HepG2 (cell line): Measurements from ENCODE around the gene ZNF764. TPM values are rescaled to one million over a fixed set of nuclear protein-coding genes. Genes with fewer than 3 reads are reported as not detected.
A peak's percentile ranks its signal among the peaks of the same experiment; 100 is the strongest.

Experiments used
- ATAC-seq: fragments of 200-7000 bp; cut with Tn5 transposase; 3 replicates; pipeline ENCODE4 v1.9.1; 2020; ENCODE audit warnings: mild to moderate bottlenecking, moderate library complexity
- BruUV-seq: library from RNA; stranded (reverse); fragments of 400-500 nt; replicated peaks from 2 replicates; lab custom pipeline; 2021; lab: Mats Ljungman, UMichigan
- CTCF ChIA-PET: fragments of 300-600 bp; formaldehyde crosslinking; extraction: SDS; loops from one replicate; lab custom pipeline; 2021; ENCODE audit warnings: low total read pairs, inconsistent platforms, low intra/inter-chr PET ratio; lab: Yijun Ruan, JAX
- POLR2A ChIA-PET: fragments of 350-600 bp; sonication (Branson Sonifier 250); formaldehyde crosslinking; loops from one replicate; lab custom pipeline; 2020; ENCODE audit warnings: antibody characterized with exemption, inconsistent platforms; lab: Yijun Ruan, JAX
- DNase-seq: peaks from one replicate; pipeline ENCODE4 v3.0.0-alpha.2; 2015; ENCODE audit warnings: low spot score
- FAIRE-seq: peaks from 3 replicates; lab custom pipeline; 2011; peaks lifted over from hg19 to GRCh38; lab: Jason Lieb, UNC
- H2AFZ ChIP-seq: one replicate; pipeline ENCODE4 v1.6.1; 2011; ENCODE audit warnings: low read length, inconsistent platforms
- H3K27ac ChIP-seq: fragments of 300-600 bp; 3 replicates; pipeline ENCODE4 v1.8.0; 2011; ENCODE audit warnings: mixed run types, mild to moderate bottlenecking, mixed read lengths, low read length, inconsistent platforms; ENCODE audit not compliant: insufficient read depth; ENCODE audit errors: extremely low read length
- H3K27me3 ChIP-seq, 2 experiments: fragments of 200-600 bp in 1 of 2; 2 replicates in 1 of 2; 3 replicates in 1 of 2; pipeline versions ENCODE4 v1.6.0 to v1.8.0; 2011; ENCODE audit warnings: low read length in 2 of 2, mild to moderate bottlenecking in 2 of 2, moderate library complexity in 2 of 2, inconsistent platforms in 1 of 2; ENCODE audit not compliant: insufficient read depth in 2 of 2, control insufficient read depth in 1 of 2
- H3K36me3 ChIP-seq, 2 experiments: fragments of 200-600 bp in 1 of 2; replicated peaks in 1 of 2; 2 replicates in 1 of 2; 3 replicates in 1 of 2; pipeline versions ENCODE4 v1.5.1 to v1.8.0; 2011; ENCODE audit warnings: low read length in 2 of 2, inconsistent platforms in 1 of 2; ENCODE audit not compliant: insufficient read depth in 2 of 2, control insufficient read depth in 1 of 2
- H3K4me1 ChIP-seq: 2 replicates; pipeline ENCODE4 v1.5.1; 2012; ENCODE audit warnings: low read length, inconsistent platforms; ENCODE audit not compliant: insufficient read depth
- H3K4me2 ChIP-seq: 2 replicates; pipeline ENCODE4 v1.6.0; 2011; ENCODE audit warnings: low read depth, low read length, inconsistent platforms
- H3K4me3 ChIP-seq, 3 experiments: fragments of 200-600 bp in 1 of 3; sonication (generic), shearing (Covaris generic) in 1 of 3; replicated peaks in 1 of 3; 2 replicates each; pipeline ENCODE4 v1.5.1; 2011 to 2016; ENCODE audit warnings: low read length in 3 of 3, inconsistent platforms in 2 of 3, low read depth in 2 of 3, mild to moderate bottlenecking in 2 of 3, control low read depth in 1 of 3, mixed read lengths in 1 of 3; ENCODE audit not compliant: insufficient read depth in 1 of 3
- H3K79me2 ChIP-seq: one replicate; pipeline ENCODE4 v1.6.1; 2011; ENCODE audit warnings: low read length, inconsistent platforms; ENCODE audit not compliant: insufficient read depth
- H3K9ac ChIP-seq: 2 replicates; pipeline ENCODE4 v1.6.0; 2011; ENCODE audit warnings: mild to moderate bottlenecking, low read depth, low read length, inconsistent platforms; ENCODE audit not compliant: insufficient read depth
- H3K9me3 ChIP-seq: 2 replicates; pipeline ENCODE4 v1.5.1; 2012; ENCODE audit warnings: mild to moderate bottlenecking, low read length
- H4K20me1 ChIP-seq: 2 replicates; pipeline ENCODE4 v1.6.0; 2011; ENCODE audit warnings: inconsistent platforms, mild to moderate bottlenecking, low read length, moderate library complexity; ENCODE audit not compliant: insufficient read depth
- CAMTA2 ChIP-seq: sonication (generic); formaldehyde crosslinking; IDR thresholded peaks from 2 replicates; pipeline ENCODE4 v1.4.0; 2020; ENCODE audit warnings: mild to moderate bottlenecking, missing genetic modification reagents, borderline replicate concordance
- GTF2F1 ChIP-seq: fragments of 150-350 bp; IDR thresholded peaks from 2 replicates; pipeline ENCODE4 v1.6.1; 2014; ENCODE audit warnings: low read length
- MTA1 ChIP-seq: sonication (generic); formaldehyde crosslinking; IDR thresholded peaks from 2 replicates; pipeline ENCODE4 v1.4.0; 2020; ENCODE audit warnings: missing genetic modification reagents, mild to moderate bottlenecking, borderline replicate concordance
- RBFOX2 ChIP-seq: fragments of 200-400 bp; formaldehyde crosslinking; IDR thresholded peaks from 2 replicates; pipeline ENCODE4 v1.6.1; 2017; ENCODE audit warnings: low read depth, mild to moderate bottlenecking, low read length
- SETDB1 ChIP-seq: sonication (generic); formaldehyde crosslinking; IDR thresholded peaks from 2 replicates; pipeline ENCODE4 v1.5.1; 2020; ENCODE audit warnings: missing genetic modification reagents, mild to moderate bottlenecking, borderline replicate concordance
- SKI ChIP-seq: fragments of 450-650 bp; IDR thresholded peaks from one replicate; pipeline ENCODE4 v1.6.1; 2018; ENCODE audit warnings: mild to moderate bottlenecking; ENCODE audit not compliant: partially characterized antibody
- TBX2 ChIP-seq: sonication (generic); formaldehyde crosslinking; IDR thresholded peaks from 2 replicates; pipeline ENCODE4 v1.5.0; 2020; ENCODE audit warnings: missing genetic modification reagents, mild to moderate bottlenecking, borderline replicate concordance
- ZBTB38 ChIP-seq: sonication (generic); formaldehyde crosslinking; IDR thresholded peaks from 2 replicates; pipeline ENCODE4 v1.5.1; 2020; ENCODE audit warnings: mild to moderate bottlenecking, missing genetic modification reagents
- ZFAT ChIP-seq: sonication (generic); formaldehyde crosslinking; conservative IDR thresholded peaks from 2 replicates; pipeline ENCODE4 v1.8.1; 2023; ENCODE audit warnings: missing genetic modification reagents, inconsistent platforms
- ZNF160 ChIP-seq: sonication (generic); formaldehyde crosslinking; IDR thresholded peaks from 2 replicates; pipeline ENCODE4 v1.8.0; 2022; ENCODE audit warnings: mild to moderate bottlenecking, inconsistent platforms, missing genetic modification reagents
- ZNF441 ChIP-seq: sonication (generic); formaldehyde crosslinking; IDR thresholded peaks from 2 replicates; pipeline ENCODE4 v1.7.0; 2021; ENCODE audit warnings: missing genetic modification reagents, borderline replicate concordance
- ZNF512 ChIP-seq: sonication (generic); formaldehyde crosslinking; IDR thresholded peaks from 2 replicates; pipeline ENCODE4 v1.4.0; 2020; ENCODE audit warnings: mild to moderate bottlenecking, missing genetic modification reagents
- ZNF772 ChIP-seq: sonication (generic); formaldehyde crosslinking; IDR thresholded peaks from 2 replicates; pipeline ENCODE4 v1.5.0; 2020; ENCODE audit warnings: mild to moderate bottlenecking, missing genetic modification reagents
- WGBS: methylation state at CpG from one replicate; pipeline ENCODE4 v1.1.6; 2017; ENCODE audit warnings: low lambda C conversion rate; 5-methylcytosine and 5-hydroxymethylcytosine counted together
- in situ Hi-C: cut with HindIII; loops from 2 replicates; pipeline ENCODE4 v1.10.0; 2017; ENCODE audit warnings: low pct_unique_long_range_greater_than_20kb; ENCODE audit not compliant: extremely low pct_ligation_motif_present
- intact Hi-C: fragments of 100-400 bp; cut with micrococcal nuclease; formaldehyde crosslinking; loops from one replicate; pipeline ENCODE4 v1.10.0; 2022; ENCODE audit not compliant: unreplicated experiment
- polyA plus RNA-seq, 8 experiments: library from polyadenylated mRNA; depleted of rRNA in 3 of 8; stranded (reverse) in 7 of 8; unstranded in 1 of 8; fragments of >200 nt; fragmentation: Illumina TruSeq in 4 of 8; extraction: Trizol in 4 of 8; gene quantifications; 2 replicates each; pipeline versions ENCODE4 v1.2.1 to v1.2.3, GENCODE V29; 2011 to 2016; ENCODE audit warnings: low read depth in 4 of 8, missing spikeins in 1 of 8, mixed read lengths in 1 of 8; ENCODE audit not compliant: insufficient read depth in 1 of 8
- total RNA-seq, 5 experiments: library from RNA; depleted of rRNA; stranded (reverse); fragments of >200 nt; fragmentation: Illumina TruSeq; extraction: Trizol; gene quantifications; 2 replicates each; pipeline ENCODE4 v1.2.3, GENCODE V29; 2016; ENCODE audit warnings: low read depth in 1 of 5
- TF ChIP-seq, protein P1 (sequence below): sonication (generic); formaldehyde crosslinking; conservative IDR thresholded peaks from 2 replicates; pipeline ENCODE4 v1.8.0; 2022; ENCODE audit warnings: missing genetic modification reagents

Gene ZNF764
- total and polyA plus RNA-seq, 2 of the 13 experiments (the other 11 are each of a cell fraction or from before 2014, with no cell fraction given): 4.1 to 9.1 TPM

GRCh38 chr16:30556125-30556473 lies 2.1 kb downstream of the ZNF764 start:
- peaks cover 0 to 25% of the 10 kb centered on the region in 2 experiments; a peak in 4 of 5 replicates for H3K36me3 ChIP-seq
- intact Hi-C loops: loop anchor here (5.0 kb wide), 1 partner anchor 41 kb away; no protein-coding TSS in a partner anchor
- ATAC-seq (no peak), DNase-seq (no peak), FAIRE-seq (no peak)
- 91% methylated on average over 10 of the region's 10 CpGs for WGBS
- peak; percentile 73; the same call in 1 of the 2 replicates for TF ChIP-seq ZNF441
- 0 out of 2 replicates have a peak, but pooled peaks have one; percentile 40 for TF ChIP-seq ZNF772 (CRISPR knock-in tag)
- TF ChIP-seq CAMTA2: no peak
- H3K27me3 ChIP-seq: no peaks in the 10 kb centered on the region
- no peak overlapping the region for H3K27ac ChIP-seq
- peak overlapping the region; percentile 93; the same call in 1 of the 2 replicates for H3K4me2 ChIP-seq
- BruUV-seq: no TSS peak
- no peak overlapping the region; the same call in 1 of the 2 replicates for H3K9ac ChIP-seq
- no peaks in the 10 kb centered on the region for H4K20me1 ChIP-seq
- no peaks in the 10 kb centered on the region for H3K9me3 ChIP-seq
- CTCF ChIA-PET: no interaction called here
- in situ Hi-C loops: no loop called here
- peak overlapping the region in 1 of 3 experiments; percentile 27; a peak in 1 of 6 replicates for H3K4me3 ChIP-seq
- no peak overlapping the region for H2AFZ ChIP-seq
- POLR2A ChIA-PET: interaction anchor here (4.0 kb wide), 1 partner anchor 20 kb away, joined by 187 read pairs; the partner anchor contains the start of gene ZNF747
- H3K4me1 ChIP-seq: peaks cover 49% of the 10 kb centered on the region
- peaks cover 21% of the 10 kb centered on the region for H3K79me2 ChIP-seq

DNA sequence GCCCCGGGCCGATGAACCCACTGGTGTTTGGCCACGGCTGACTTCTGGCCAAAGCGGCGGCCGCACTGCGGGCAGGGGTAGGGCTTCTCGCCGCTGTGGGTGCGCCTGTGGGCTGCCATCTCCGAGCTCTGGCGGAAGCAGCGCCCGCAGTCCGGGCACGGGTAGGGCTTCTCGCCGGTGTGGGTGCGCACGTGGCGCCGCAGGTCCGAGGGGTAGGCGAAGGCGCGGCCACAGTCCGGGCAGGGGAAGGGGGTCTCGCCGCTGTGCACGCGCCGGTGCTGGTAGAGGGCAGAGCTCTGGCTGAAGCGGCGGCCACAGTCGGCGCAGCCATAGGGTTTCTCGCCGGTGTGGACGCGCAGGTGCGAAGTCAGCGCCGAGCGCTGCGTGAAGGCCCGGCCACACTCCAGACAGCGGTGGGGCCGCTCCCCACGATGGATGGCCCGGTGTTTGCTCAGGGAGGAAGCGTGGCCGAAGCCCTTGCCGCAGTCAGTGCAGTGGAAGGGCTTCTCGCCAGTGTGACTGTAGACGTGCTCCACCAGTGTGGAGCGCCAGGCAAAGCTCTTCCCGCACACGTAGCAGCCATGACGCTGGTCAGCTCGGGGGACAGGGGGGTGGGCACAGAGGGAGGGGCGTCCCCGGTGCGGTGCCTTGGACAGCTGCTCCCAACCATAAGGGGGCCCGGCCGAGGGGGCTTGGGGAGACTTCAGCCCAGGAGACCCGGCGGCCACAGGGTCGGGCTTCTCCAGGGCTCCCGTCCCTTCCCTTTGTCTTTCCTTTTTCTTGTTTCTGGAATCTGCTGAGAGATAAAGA lies 2.7 kb downstream of the ZNF764 start:
- in situ Hi-C loops: no loop called here
- Histone ChIP-seq H3K9ac (no peak overlapping the region), H3K4me1 (peaks cover 49% of the 10 kb centered on the region), H3K9me3 (no peaks in the 10 kb centered on the region), H3K4me3 (no peak overlapping the region), H3K79me2 (peaks cover 21% of the 10 kb centered on the region), H3K27ac (no peak overlapping the region), H3K27me3 (no peaks in the 10 kb centered on the region), H3K36me3 (peaks cover 0 to 25% of the 10 kb centered on the region in 2 experiments; a peak in 4 of 5 replicates), H2AFZ (no peak overlapping the region), H3K4me2 (no peak overlapping the region; the same call in 1 of the 2 replicates), H4K20me1 (no peaks in the 10 kb centered on the region)
- DNase-seq (no peak), ATAC-seq (no peak), FAIRE-seq (no peak)
- ChIA-PET POLR2A (interaction anchor here (0.7 to 1.5 kb wide), 4 partner anchors 16 to 199 kb away, joined by 3 to 4 read pairs (median 3); partner anchors contain the start of genes DCTPP1 and ZNF688), CTCF (no interaction called here)
- 97% methylated on average over 69 of the region's 69 CpGs for WGBS
- no TSS peak for BruUV-seq
- intact Hi-C loops: loop anchor here (5.0 kb wide), 1 partner anchor 42 kb away; no protein-coding TSS in a partner anchor
- TF ChIP-seq TBX2 (CRISPR knock-in tag): 0 out of 2 replicates have a peak, but pooled peaks have one; percentile 34
- peak; percentile 83 for TF ChIP-seq RBFOX2
- peak; percentile 35; the same call in 1 of the 2 replicates for TF ChIP-seq MTA1
- no peak for TF ChIP-seq SETDB1 (CRISPR knock-in tag)
- TF ChIP-seq ZNF512: no peak
- no peak for TF ChIP-seq ZNF160 (CRISPR knock-in tag)
- no peak for TF ChIP-seq ZFAT (CRISPR knock-in tag)
- no peak for TF ChIP-seq GTF2F1
- TF ChIP-seq, protein P1, sequence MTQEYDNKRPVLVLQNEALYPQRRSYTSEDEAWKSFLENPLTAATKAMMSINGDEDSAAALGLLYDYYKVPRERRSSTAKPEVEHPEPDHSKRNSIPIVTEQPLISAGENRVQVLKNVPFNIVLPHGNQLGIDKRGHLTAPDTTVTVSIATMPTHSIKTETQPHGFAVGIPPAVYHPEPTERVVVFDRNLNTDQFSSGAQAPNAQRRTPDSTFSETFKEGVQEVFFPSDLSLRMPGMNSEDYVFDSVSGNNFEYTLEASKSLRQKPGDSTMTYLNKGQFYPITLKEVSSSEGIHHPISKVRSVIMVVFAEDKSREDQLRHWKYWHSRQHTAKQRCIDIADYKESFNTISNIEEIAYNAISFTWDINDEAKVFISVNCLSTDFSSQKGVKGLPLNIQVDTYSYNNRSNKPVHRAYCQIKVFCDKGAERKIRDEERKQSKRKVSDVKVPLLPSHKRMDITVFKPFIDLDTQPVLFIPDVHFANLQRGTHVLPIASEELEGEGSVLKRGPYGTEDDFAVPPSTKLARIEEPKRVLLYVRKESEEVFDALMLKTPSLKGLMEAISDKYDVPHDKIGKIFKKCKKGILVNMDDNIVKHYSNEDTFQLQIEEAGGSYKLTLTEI (CRISPR knock-in tag): no peak
- TF ChIP-seq SKI: no peak
- peak; percentile 48; the same call in 1 of the 2 replicates for TF ChIP-seq ZBTB38 (CRISPR knock-in tag)
